GM12801 (cell line): ENCODE measurements around the gene MBP.

Source experiments
- CTCF ChIP-seq: IDR thresholded peaks from one replicate; pipeline ENCODE4 v1.5.1; 2011; ENCODE audit warnings: control low read depth; ENCODE audit not compliant: insufficient read length; ENCODE audit errors: extremely low read depth

MBP gene

GRCh38 chr18:77161383-77161782, 28.8 kb upstream of the MBP start:
- no peak for TF ChIP-seq CTCF

- no peak for TF ChIP-seq CTCF
These were observed 27.9 kb upstream of the MBP start for GRCh38 chr18:77160515-77160914.

DNA sequence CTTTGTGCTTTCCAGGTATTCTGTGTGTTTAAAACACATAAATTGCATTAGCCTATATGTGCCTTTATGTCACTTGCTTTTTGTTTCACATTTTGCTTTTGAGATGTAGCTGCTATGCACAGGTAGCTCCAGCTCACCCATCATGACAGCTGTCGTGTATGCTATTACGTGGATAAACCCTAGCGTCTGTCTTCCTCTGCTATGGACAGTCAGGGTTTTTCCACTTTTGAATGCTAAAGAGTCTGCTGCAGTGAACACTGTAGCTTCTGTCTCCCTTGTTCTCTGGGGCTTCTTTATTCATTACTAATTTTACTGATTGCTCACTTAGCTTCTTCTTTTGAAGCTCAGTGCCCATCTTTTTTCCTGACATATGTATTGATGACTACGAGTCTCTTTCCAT, 24.7 kb upstream of the MBP start:
- no peak for TF ChIP-seq CTCF

- TF ChIP-seq CTCF: no peak
These were observed 22.4 kb upstream of the MBP start for GRCh38 chr18:77155031-77155430.

DNA sequence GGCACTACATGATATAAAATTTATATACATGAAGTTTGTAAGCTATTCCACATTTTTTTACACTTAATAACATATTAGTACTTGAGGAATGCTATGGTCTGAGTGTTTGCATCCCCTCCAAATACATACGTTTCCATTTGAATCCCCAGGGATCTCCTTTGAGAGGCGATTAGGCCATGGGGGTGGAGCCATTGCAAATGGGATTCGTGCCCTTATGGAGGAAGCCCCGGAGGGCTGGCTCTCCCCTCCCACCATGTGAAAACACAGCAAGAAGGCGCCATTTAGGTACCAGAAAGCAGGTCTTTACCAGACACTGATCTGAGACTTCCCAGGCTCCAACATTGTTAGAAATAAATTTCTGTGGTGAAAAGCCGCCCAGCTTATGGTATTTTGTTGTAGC, 20.8 kb upstream of the MBP start:
- TF ChIP-seq CTCF: no peak

- TF ChIP-seq CTCF: no peak
These were observed 19.4 kb upstream of the MBP start for GRCh38 chr18:77151772-77152520.

- no peak for TF ChIP-seq CTCF
These were observed 18.6 kb upstream of the MBP start for GRCh38 chr18:77151033-77151771.
